ENCODE results near the gene POT1. TPM values are rescaled to one million over a fixed set of nuclear protein-coding genes. Genes with fewer than 3 reads are reported as not detected.

Gene POT1
- total and polyA plus RNA-seq, 2 donors (not counting 3 experiments of a cell fraction or from before 2014, with no cell fraction given), result 11.1 to 22.4 TPM

GRCh38 chr7:124893140-124893827 is 36.3 kb downstream of the POT1 start:
- no peaks in the 10 kb centered on the region for H4K20me1 ChIP-seq (replicated peaks; ENCODE audit: control insufficient read depth, extremely low read depth, insufficient read depth, low read length)
- H3K9me1 ChIP-seq (replicated peaks; ENCODE audit: control insufficient read depth, extremely low read depth, insufficient read depth, low read length), result no peaks in the 10 kb centered on the region
- no TSS peak for BruUV-seq (replicated peaks)
- no peak overlapping the region for H3K9ac ChIP-seq (replicated peaks; ENCODE audit: extremely low read depth, insufficient read depth, low read length)
- no peak for TF ChIP-seq FOS (IDR thresholded peaks at IDR 0.05; ENCODE audit: borderline replicate concordance, insufficient read depth, low read length)
- TF ChIP-seq POLR2AphosphoS5 (IDR thresholded peaks at IDR 0.05; ENCODE audit: insufficient read depth, low read depth, low read length), result no peak
- no peak for TF ChIP-seq MAX (IDR thresholded peaks at IDR 0.05; ENCODE audit: insufficient read depth, insufficient read length)
- TF ChIP-seq GATA2 (IDR thresholded peaks at IDR 0.05; ENCODE audit: insufficient read depth, insufficient read length, low read depth, low read length), result no peak
- TF ChIP-seq POLR2A (IDR thresholded peaks at IDR 0.05; ENCODE audit: low read depth, low read length), result no peak
- no peak for TF ChIP-seq JUN (IDR thresholded peaks at IDR 0.05; ENCODE audit: borderline replicate concordance, insufficient read depth, insufficient read length, low read depth)
- no peak for TF ChIP-seq EZH2 (IDR thresholded peaks at IDR 0.05; ENCODE audit: borderline replicate concordance, low read depth, low read length, severe bottlenecking)
- TF ChIP-seq CTCF (IDR thresholded peaks at IDR 0.05; ENCODE audit: extremely low read depth in 1 of 2, insufficient read depth in 1 of 2, low read depth in 1 of 2, low read length in 2 of 2), result no peak
- no peak for TF ChIP-seq MYC (IDR thresholded peaks at IDR 0.05; ENCODE audit: low read depth, low read length)
- no peak overlapping the region for H3K27ac ChIP-seq (ENCODE audit: insufficient read depth, low read depth, low read length)
- H3K4me3 ChIP-seq (replicated peaks in 1 of 3; ENCODE audit: insufficient read depth in 1 of 3, low read depth in 1 of 3, low read length in 3 of 3), result no peak overlapping the region
- no peaks in the 10 kb centered on the region for H3K27me3 ChIP-seq (ENCODE audit: control insufficient read depth in 2 of 2, insufficient read depth in 2 of 2, low read length in 2 of 2)
- H3K79me2 ChIP-seq (ENCODE audit: control insufficient read depth, insufficient read depth, low read length), result no peaks in the 10 kb centered on the region
- no peaks in the 10 kb centered on the region for H3K36me3 ChIP-seq (ENCODE audit: control insufficient read depth in 2 of 2, extremely low read depth in 1 of 2, insufficient read depth in 2 of 2, low read length in 2 of 2)
- no peak for DNase-seq (ENCODE audit: low read depth, low spot score)
- FAIRE-seq, result no peak
- ChIA-PET CTCF (interaction anchor here (2.1 kb wide), 1 partner anchor 12 kb away, joined by 4 read pairs; no protein-coding TSS in a partner anchor), POLR2A (no interaction called here)
- intact Hi-C loops (cut with micrococcal nuclease) (no loop called here), dilution Hi-C loops (cut with MboI; ENCODE audit: extremely low pct_ligation_motif_present, low sequenced_read_pairs) (no loop called here)
- no peaks in the 10 kb centered on the region for H3K9me3 ChIP-seq (replicated peaks; ENCODE audit: control insufficient read depth, insufficient read depth, low read length)
- H3K4me2 ChIP-seq (ENCODE audit: insufficient read depth, low read length), result no peak overlapping the region
- H2AFZ ChIP-seq (ENCODE audit: low read depth, low read length), result no peak overlapping the region
- H3K4me1 ChIP-seq (ENCODE audit: control insufficient read depth, extremely low read depth, insufficient read depth, low read length), result no peaks in the 10 kb centered on the region
